Ecto neural progenitor cell (in vitro differentiated cells): ENCODE results near the gene BRICD5.
"Not testable (repeated sequence)": the region's sequence is repeated elsewhere in the genome, so short reads cannot be mapped to it uniquely, and the experiment has no call there.

Experiments
- DNase-seq: peaks from one replicate; pipeline ENCODE4 v3.0.0-alpha.2; 2018; ENCODE audit warnings: low spot score

BRICD5 gene

GRCh38 chr16:2210386-2211365 lies at the start of gene BRICD5:
TSS of gene BRICD5 (minus strand) at chr16:2210863. CDS start at chr16:2210833, 30 bp downstream.
- DNase-seq = no peak

GRCh38 chr16:2260250-2260649 lies 49.6 kb upstream of the BRICD5 start:
- no peak for DNase-seq

- not testable (repeated sequence) for DNase-seq
Measured at GRCh38 chr16:2258530-2258929, 47.9 kb upstream of the BRICD5 start.

- no peak for DNase-seq
Measured at GRCh38 chr16:2257726-2258125, 47.1 kb upstream of the BRICD5 start.

- DNase-seq = no peak
Measured at GRCh38 chr16:2256531-2257140, 46.0 kb upstream of the BRICD5 start.

- DNase-seq = no peak
Measured at GRCh38 chr16:2253293-2253692, 42.6 kb upstream of the BRICD5 start.

GRCh38 chr16:2252806-2253148 lies 42.1 kb upstream of the BRICD5 start:
- no peak for DNase-seq

GRCh38 chr16:2251296-2252111 lies 40.8 kb upstream of the BRICD5 start, which contains the start of gene ECI1:
TSS of gene ECI1 (minus strand) at chr16:2251587. CDS start at chr16:2251566, 21 bp downstream.
- peak; percentile 96 for DNase-seq

- no peak for DNase-seq
Measured at GRCh38 chr16:2250652-2251295, 40.1 kb upstream of the BRICD5 start.

- DNase-seq = no peak
Measured at GRCh38 chr16:2246301-2246885, 35.7 kb upstream of the BRICD5 start.

GRCh38 chr16:2244926-2245795 lies 34.5 kb upstream of the BRICD5 start:
- DNase-seq = no peak

- DNase-seq = no peak
Measured at GRCh38 chr16:2244301-2244700, 33.6 kb upstream of the BRICD5 start.

GRCh38 chr16:2243781-2244180 lies 33.1 kb upstream of the BRICD5 start:
- no peak for DNase-seq

GRCh38 chr16:2243031-2243528 lies 32.4 kb upstream of the BRICD5 start:
- no peak for DNase-seq

- DNase-seq = no peak
Measured at GRCh38 chr16:2242598-2242997, 31.9 kb upstream of the BRICD5 start.

- not testable (repeated sequence) for DNase-seq
Measured at GRCh38 chr16:2240331-2240730, 29.7 kb upstream of the BRICD5 start.

- DNase-seq = peak; percentile 64
Measured at GRCh38 chr16:2238838-2239675, 28.4 kb upstream of the BRICD5 start.

GRCh38 chr16:2238150-2238837 lies 27.6 kb upstream of the BRICD5 start:
- no peak for DNase-seq
